Cardiac muscle cell (in vitro differentiated cells and primary cell): ENCODE data around the gene VTI1A. TPM values are rescaled to one million over a fixed set of nuclear protein-coding genes. Genes with fewer than 3 reads are reported as not detected.

Source experiments
- DNase-seq, 2 donors: peaks; one replicate each; pipeline versions ENCODE4 v3.0.0 to v3.0.0-alpha.2; 2010 to 2017; ENCODE audit warnings: low read depth in 1 of 2, low spot score in 1 of 2
- H3K27ac ChIP-seq: fragments of 200-600 bp; sonication (generic); 2 replicates; pipeline ENCODE4 v1.5.1; 2016
- H3K27me3 ChIP-seq: fragments of 200-600 bp; sonication (generic); 2 replicates; pipeline ENCODE4 v1.6.0; 2016; ENCODE audit warnings: control low read depth
- H3K36me3 ChIP-seq: fragments of 200-600 bp; sonication (generic); 2 replicates; pipeline ENCODE4 v1.5.1; 2016; ENCODE audit warnings: control low read depth
- H3K4me1 ChIP-seq: fragments of 200-600 bp; sonication (generic); 2 replicates; pipeline ENCODE4 v1.8.1; 2017; ENCODE audit warnings: low read depth, mild to moderate bottlenecking, mixed run types
- H3K4me3 ChIP-seq: fragments of 200-600 bp; sonication (generic); 2 replicates; pipeline ENCODE4 v1.5.1; 2016; ENCODE audit warnings: mild to moderate bottlenecking
- H3K9me3 ChIP-seq: fragments of 200-600 bp; sonication (generic); 2 replicates; pipeline ENCODE4 v1.5.1; 2017; ENCODE audit warnings: low read depth, mild to moderate bottlenecking, control low read depth
- polyA plus RNA-seq: library from polyadenylated mRNA; unstranded; fragments of >200 nt; fragmentation: Nextera tagmentation; extraction: Ambion mirVana; gene quantifications from 2 replicates; pipeline ENCODE4 v1.2.1, GENCODE V29; 2016
- total RNA-seq: library from RNA; depleted of rRNA; stranded (reverse); fragments of >200 nt; gene quantifications from 2 replicates; pipeline ENCODE4 v1.2.3, GENCODE V29; 2016
- TF ChIP-seq, protein P1 (sequence below): IDR thresholded peaks from 2 replicates; pipeline ENCODE4 v1.5.1; 2012; ENCODE audit warnings: low read depth, mild to moderate bottlenecking, low read length

VTI1A gene
- total and polyA plus RNA-seq, 2 experiments from 2014 or later = 19.3 to 33.1 TPM

DNA sequence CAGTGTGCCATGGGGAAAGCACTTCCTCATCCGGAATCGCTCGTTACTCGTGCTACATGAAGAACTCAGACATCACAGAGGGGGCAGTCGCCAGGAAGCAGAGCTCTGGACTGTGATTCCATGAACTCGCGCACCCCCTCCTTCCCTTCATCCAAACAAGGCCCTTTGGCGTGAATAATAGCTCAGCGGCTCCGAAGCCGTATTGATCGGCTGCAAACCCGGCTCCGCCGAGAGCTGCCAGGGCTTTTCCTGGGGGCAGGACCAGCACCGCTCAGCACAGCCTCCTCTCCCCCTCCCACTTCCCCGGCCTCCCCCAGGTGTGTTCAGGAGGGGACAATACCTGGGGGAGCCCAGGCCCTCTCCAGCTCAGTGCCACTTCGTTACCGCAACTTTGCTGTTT is 374.0 kb downstream of the VTI1A start:
- Histone ChIP-seq H3K9me3 (no peaks in the 10 kb centered on the region), H3K27me3 (no peaks in the 10 kb centered on the region), H3K4me3 (no peak overlapping the region), H3K36me3 (no peaks in the 10 kb centered on the region), H3K4me1 (peaks cover under 1% of the 10 kb centered on the region), H3K27ac (no peak overlapping the region)
- no peak for DNase-seq
- TF ChIP-seq, protein P1, sequence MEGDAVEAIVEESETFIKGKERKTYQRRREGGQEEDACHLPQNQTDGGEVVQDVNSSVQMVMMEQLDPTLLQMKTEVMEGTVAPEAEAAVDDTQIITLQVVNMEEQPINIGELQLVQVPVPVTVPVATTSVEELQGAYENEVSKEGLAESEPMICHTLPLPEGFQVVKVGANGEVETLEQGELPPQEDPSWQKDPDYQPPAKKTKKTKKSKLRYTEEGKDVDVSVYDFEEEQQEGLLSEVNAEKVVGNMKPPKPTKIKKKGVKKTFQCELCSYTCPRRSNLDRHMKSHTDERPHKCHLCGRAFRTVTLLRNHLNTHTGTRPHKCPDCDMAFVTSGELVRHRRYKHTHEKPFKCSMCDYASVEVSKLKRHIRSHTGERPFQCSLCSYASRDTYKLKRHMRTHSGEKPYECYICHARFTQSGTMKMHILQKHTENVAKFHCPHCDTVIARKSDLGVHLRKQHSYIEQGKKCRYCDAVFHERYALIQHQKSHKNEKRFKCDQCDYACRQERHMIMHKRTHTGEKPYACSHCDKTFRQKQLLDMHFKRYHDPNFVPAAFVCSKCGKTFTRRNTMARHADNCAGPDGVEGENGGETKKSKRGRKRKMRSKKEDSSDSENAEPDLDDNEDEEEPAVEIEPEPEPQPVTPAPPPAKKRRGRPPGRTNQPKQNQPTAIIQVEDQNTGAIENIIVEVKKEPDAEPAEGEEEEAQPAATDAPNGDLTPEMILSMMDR = no peak

DNA sequence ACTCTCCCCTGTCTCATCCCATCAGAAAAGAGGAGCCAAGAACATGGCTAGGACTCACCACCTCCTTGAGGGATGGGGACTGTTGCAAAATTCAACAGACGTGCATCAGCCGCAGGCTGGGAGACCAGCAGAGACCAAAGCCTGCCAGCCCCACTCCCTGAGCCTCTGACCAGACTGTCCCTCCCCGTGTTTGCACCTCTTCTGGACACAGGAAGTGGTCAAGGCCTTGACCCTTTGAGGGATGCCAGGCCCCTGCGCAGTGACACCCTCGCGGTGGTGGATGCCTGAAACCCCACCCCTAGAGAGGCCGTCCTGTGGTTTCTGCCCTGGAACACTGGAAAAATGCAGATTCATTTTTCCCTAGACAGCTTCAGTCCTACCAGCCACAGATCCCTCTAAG is 374.6 kb downstream of the VTI1A start:
- peak in 1 of 2 donors; percentile 83 for DNase-seq
- Histone ChIP-seq H3K9me3 (no peaks in the 10 kb centered on the region), H3K36me3 (no peaks in the 10 kb centered on the region), H3K4me3 (no peak overlapping the region), H3K27me3 (no peaks in the 10 kb centered on the region), H3K4me1 (no peaks in the 10 kb centered on the region), H3K27ac (no peak overlapping the region)
- TF ChIP-seq, protein P1 = no peak

DNA sequence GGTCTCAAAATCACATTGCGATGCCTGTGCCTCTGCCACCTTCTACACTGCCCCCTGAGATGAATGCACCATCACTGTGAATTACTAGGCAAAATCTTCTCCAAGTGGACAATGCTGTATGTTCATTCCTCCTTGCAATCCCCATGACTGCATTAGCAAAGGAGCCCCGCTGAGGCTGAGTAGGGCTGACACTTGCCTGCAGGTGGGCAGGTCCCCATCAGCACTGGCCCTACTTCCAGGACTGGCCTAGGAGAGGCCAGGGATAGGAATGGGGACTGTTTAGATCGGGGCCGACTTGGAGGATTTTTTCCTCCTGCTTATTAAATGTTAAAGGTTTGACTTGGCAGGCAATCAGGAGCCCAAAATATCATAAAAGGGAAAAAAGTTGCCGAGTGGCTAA is 376.0 kb downstream of the VTI1A start:
- no peaks in the 10 kb centered on the region for H3K4me1 ChIP-seq

DNA sequence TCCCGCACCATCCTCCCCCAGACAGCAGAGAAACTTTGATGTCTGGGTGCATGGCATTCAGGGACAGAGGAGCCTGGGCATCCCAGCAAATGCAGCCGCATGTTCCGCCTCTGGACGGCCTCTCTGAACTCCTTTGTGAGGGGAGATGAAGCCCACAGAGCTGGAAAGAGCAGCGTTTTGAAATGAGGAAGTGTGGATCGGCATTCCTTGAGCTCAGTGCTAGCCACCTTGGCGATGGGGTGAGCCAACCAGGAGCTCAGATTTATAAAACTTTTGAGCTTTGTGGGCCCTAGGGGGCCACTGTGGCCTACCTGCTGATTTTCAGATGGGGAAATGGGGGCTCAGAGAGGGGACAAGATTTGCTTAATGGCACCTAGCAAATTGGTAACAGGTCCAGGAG is 376.6 kb downstream of the VTI1A start:
- Histone ChIP-seq H3K27ac (no peak overlapping the region), H3K9me3 (no peaks in the 10 kb centered on the region), H3K4me3 (no peak overlapping the region), H3K27me3 (no peaks in the 10 kb centered on the region), H3K4me1 (no peaks in the 10 kb centered on the region), H3K36me3 (no peaks in the 10 kb centered on the region)
- TF ChIP-seq, protein P1 = no peak
- no peak for DNase-seq

More for the DNA sequence above, 376.0 kb downstream of the VTI1A start:
- TF ChIP-seq, protein P1 = no peak
- Histone ChIP-seq H3K36me3 (no peaks in the 10 kb centered on the region), H3K9me3 (no peaks in the 10 kb centered on the region), H3K27ac (no peak overlapping the region), H3K27me3 (no peaks in the 10 kb centered on the region), H3K4me3 (no peak overlapping the region)
- DNase-seq = no peak

DNA sequence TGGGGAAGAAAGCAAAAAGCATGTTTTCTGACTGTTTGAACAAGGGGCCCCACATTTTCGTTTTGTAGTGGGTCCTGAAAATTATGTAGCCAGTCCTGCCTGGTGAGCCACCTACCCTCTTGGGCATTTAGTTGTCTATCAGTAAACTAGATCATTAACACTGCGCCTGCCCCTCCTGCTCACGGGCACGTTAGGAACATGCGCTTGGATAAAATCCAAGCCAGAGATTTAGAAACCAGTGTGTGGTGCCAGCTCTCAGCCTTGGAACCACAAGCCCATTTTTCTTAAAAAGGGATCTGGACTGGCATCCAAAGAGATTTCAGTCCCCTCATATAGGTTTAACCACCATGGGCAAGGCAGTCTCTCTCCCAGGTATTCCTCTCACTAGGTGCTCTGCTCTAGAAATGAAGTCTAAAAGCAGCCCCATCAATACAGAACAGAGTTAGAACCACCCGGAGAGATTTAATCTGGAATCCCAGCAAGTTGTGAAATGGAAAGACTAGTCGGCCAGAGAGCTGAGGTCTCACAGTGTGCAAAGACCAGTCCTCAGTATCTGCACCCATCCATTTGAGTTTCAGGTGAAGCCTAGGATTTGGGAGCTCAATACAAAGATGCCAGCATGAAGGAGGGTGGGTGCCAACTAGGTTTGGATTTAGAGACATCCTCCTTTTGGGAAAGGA is 379.1 kb downstream of the VTI1A start:
- TF ChIP-seq, protein P1 = no peak
- no peaks in the 10 kb centered on the region for H3K27me3 ChIP-seq
- no peak overlapping the region for H3K27ac ChIP-seq
- H3K4me3 ChIP-seq = no peak overlapping the region
- no peaks in the 10 kb centered on the region for H3K9me3 ChIP-seq
- no peaks in the 10 kb centered on the region for H3K36me3 ChIP-seq
- H3K4me1 ChIP-seq = no peaks in the 10 kb centered on the region
- DNase-seq = no peak
